Vagina (tissue), 2 donors: Measurements from ENCODE around the gene SAC3D1.

ENCODE experiments used
- POLR2A ChIP-seq, 2 donors: fragments of 450-650 bp; IDR thresholded peaks; one replicate each; pipeline ENCODE4 v1.6.1; 2017; ENCODE audit warnings: antibody characterized with exemption in 2 of 2, mild to moderate bottlenecking in 2 of 2, moderate library complexity in 2 of 2
- TF ChIP-seq, protein P1 (sequence below), 3 experiments: fragments of 450-650 bp in 2 of 3; fragments of 200-600 bp in 1 of 3; sonication (generic) in 1 of 3; IDR thresholded peaks; one replicate each; pipeline ENCODE4 v1.5.1; 2017 to 2019; ENCODE audit warnings: antibody characterized with exemption in 3 of 3, mild to moderate bottlenecking in 2 of 3, moderate library complexity in 2 of 3

DNA sequence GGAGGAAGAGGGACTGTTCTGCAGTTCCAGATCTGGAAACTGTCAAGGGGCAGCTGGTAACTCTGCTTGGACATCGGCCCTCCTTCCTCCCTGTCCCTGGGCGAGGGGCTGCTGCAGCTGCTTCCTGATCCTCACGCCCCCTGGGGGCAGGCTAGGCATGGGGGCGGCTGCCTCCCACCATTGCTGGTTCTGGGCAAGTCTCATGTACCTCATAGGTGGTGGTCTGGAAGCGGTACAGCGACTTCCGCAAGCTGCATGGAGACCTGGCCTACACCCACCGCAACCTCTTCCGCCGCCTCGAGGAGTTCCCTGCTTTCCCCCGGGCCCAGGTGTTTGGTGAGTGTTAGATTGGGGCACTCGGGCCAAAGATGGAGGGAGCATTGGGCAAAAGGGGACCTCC, 8.8 kb upstream of the SAC3D1 start:
- TF ChIP-seq, protein P1, sequence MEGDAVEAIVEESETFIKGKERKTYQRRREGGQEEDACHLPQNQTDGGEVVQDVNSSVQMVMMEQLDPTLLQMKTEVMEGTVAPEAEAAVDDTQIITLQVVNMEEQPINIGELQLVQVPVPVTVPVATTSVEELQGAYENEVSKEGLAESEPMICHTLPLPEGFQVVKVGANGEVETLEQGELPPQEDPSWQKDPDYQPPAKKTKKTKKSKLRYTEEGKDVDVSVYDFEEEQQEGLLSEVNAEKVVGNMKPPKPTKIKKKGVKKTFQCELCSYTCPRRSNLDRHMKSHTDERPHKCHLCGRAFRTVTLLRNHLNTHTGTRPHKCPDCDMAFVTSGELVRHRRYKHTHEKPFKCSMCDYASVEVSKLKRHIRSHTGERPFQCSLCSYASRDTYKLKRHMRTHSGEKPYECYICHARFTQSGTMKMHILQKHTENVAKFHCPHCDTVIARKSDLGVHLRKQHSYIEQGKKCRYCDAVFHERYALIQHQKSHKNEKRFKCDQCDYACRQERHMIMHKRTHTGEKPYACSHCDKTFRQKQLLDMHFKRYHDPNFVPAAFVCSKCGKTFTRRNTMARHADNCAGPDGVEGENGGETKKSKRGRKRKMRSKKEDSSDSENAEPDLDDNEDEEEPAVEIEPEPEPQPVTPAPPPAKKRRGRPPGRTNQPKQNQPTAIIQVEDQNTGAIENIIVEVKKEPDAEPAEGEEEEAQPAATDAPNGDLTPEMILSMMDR (IDR thresholded peaks at IDR 0.05), result no peak
- TF ChIP-seq POLR2A (IDR thresholded peaks at IDR 0.05), result no peak
